ENCODE results near the gene C5orf22.
"Not testable (repeated sequence)": the region's sequence is repeated elsewhere in the genome, so short reads cannot be mapped to it uniquely, and the experiment has no call there.

The C5orf22 gene

GRCh38 chr5:31554552-31554951 lies 22.5 kb downstream of the C5orf22 start:
- DNase-seq: no peak

GRCh38 chr5:31556461-31556860 lies 24.4 kb downstream of the C5orf22 start:
- no peak for DNase-seq

GRCh38 chr5:31559942-31560341 lies 27.8 kb downstream of the C5orf22 start:
- DNase-seq: no peak

- no peak for DNase-seq
Observed at GRCh38 chr5:31561946-31562345, 29.8 kb downstream of the C5orf22 start.

DNA sequence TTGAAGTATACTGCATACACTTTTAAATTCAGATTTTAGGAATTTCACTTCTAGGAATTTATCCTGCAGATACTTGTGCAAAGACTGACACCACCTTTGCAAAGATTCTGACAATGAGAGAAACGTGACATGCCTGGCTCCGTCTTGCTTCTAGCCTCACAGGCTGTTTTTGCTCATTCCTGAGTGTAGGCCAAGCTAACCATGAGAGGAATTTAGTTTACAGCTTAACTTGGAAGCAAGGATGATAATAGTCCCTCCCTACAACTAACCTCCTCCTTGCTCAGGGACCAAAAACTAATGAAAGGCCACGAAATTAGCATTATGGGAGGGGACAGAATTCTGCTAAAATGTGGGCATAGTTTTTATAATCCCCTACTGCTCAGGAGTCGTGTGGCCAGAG lies 31.1 kb downstream of the C5orf22 start:
- no peak for DNase-seq

DNA sequence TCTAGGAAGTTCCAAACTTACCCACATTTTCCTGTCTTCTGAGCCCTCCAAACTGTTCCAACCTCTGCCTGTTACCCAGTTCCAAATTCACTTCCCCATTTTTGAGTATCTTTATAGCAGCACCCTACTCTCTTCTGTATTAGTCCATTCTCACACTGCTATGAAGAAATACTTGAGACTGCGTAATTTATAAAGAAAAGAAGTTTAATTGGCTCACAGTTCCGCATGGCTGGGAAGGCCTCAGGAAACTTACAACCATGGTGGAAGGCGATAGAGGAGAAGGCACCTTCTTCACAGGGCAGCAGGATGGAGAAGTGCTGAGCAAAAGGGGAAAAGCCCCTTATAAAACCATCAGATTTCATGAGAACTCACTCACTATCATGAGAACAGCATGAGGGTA lies 34.3 kb downstream of the C5orf22 start:
- not testable (repeated sequence) for DNase-seq

GRCh38 chr5:31568302-31568835 lies 36.3 kb downstream of the C5orf22 start:
- DNase-seq: no peak

DNA sequence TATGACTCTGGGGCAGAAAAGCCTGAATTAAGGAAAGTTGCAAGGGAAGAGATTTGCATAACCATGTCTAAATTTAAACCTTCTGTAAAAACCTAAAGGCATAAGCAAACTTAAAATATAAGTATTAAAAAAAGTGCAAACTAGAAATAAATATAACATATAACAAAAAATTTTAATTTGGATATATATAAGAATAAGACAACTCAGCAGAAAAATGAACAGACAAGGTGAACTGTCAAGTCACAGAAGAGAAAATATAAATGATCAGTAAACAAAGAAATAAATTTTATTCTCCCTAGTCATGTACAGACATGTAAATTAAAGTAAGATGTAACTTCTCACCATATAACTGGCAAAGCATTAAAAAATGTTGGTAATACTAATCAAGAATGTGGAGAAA lies 37.0 kb downstream of the C5orf22 start:
- DNase-seq: no peak

DNA sequence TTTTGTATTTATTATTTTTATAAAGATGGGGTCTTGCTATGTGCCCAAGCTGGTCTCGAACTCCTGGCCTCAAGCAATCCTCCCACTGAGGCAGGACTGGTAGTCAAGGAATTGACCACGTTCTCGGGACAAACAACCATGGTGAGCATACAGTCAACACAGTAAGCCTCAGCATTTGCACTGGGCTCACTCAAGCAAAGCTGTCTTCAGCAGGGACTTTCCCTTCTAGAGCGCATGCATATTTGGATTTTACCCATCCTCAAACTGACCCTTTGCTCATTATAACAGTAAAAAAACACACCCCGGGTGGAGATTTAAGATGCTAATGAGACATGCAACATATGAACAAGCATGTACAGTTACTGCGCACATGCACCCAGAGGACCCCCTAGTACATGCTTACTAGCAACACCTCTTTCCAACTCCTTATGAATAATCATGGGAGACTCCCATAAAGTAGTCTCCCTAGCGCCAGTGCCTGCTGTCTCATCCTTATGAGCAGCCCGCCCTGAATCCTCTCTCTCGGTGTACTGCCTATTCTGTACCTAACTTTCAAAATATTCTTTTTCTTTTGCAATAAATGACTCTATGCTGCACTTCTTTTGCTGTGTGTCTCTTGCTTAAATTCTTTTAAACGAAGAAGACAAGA lies 41.5 kb downstream of the C5orf22 start:
- DNase-seq: no peak

GRCh38 chr5:31574772-31575171 lies 42.7 kb downstream of the C5orf22 start:
- no peak for DNase-seq

GRCh38 chr5:31577438-31577837 lies 45.3 kb downstream of the C5orf22 start:
- DNase-seq: no peak

GRCh38 chr5:31579558-31579957 lies 47.5 kb downstream of the C5orf22 start:
- DNase-seq: no peak

- no peak for DNase-seq
Observed at GRCh38 chr5:31581498-31582099, 49.5 kb downstream of the C5orf22 start.

- no peak for DNase-seq
Observed at GRCh38 chr5:31583129-31583528, 51.0 kb downstream of the C5orf22 start.

DNA sequence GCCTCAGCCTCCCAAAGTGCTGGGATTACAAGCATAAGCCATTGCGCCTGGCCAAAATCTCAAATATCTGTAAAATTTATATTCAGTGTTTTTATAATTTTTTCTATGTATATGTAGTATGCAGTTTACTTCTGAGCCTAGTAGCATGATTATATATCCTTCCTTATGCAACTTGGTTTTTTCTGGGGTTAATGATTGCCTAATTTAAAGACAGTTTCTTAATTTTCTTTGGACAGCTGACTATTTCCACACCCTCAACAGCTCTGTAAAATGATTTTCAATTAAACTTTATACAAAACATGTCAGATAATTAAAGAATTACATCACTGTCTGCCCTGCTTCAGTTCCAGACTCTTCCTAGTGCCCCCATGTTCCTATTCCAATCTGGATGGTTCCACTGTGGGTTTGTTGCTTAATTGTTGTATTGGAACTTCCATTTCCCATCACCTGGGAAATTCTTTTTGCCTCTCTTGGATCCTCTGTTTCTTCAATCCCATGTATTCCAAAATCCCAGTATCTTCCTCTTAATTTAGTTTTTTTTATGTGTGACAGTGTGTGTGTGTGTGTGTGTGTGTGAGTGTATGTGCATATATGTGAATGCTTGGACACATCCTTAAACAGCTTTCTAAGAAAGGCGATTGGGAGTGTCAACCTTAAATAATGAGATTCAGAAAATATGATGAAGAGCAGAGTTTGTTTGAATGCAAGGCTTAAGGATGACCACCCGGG lies 53.2 kb downstream of the C5orf22 start:
- DNase-seq: no peak

DNA sequence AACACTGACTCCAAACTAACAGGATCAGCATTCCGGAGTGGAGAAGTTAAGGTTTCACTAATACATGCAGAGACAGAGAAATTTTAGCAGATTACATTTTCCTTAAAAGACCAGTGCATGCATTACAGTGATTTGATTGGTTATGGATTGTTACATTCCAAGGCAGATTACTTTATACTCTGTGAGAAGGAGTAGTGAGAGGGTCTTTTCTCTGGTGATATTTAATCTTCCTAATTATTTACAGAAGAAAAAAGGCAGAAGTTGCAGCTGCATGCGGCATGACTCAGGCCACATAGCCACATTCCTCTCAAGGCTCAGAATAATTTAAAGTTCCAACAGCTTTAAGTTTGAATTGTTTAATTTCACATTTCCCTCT lies 53.8 kb downstream of the C5orf22 start:
- DNase-seq: no peak

DNA sequence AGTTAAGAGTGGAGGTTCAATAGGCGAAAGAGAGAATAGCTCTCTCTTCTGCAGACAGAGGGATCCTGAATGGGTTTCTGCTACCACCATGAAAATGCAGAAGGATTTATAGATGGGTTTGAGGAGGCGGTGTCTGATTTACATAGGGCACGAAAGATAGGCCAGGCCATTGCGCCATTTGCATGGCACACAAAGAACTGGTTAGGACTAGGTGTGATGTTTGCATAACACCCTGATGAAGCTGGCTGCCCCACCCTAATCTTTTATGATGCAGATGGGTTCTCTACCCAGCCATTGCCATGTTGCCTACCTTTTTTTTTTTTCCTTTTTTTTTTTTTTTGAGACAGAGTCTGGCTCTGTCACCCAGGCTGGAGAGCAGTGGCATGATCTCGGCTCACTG lies 55.4 kb downstream of the C5orf22 start:
- no peak for DNase-seq

DNA sequence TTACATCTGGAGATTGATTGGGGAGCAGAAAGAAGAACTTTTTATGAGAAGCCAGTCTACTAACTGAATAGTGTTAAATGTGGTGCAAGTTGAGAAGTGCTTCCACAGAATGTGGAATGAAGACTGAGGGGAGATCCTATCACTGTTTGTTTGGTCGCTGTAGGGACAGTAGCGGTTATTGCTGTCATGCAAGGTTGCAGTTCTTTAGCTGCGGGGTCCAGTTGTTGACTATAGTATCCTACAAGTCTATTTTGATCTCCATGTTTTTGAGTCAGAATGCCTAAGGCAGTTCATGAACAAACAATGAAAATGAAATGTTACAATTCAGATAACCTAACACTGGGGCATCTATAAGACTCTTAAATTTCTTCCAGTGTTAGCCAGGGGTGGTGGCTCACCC lies 61.6 kb downstream of the C5orf22 start:
- DNase-seq: no peak

DNA sequence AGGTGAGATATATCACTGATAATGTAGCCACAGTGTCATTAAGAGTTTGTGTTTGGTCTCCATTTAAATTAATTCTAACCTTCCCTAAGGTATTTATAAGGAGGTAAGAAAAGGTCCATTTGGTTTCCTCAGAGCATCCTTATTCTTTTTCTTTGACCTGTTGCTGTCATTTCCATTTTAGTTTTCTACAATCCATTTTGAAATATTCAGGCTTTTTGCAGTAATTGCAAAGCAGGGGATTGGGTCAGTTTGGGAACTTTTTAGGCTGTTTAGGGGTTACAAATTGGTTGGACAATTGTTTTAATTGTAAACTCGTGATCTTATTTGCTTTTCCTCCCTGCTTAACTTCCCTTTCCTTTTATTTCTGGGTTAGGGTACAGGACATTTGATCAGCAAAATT lies 64.3 kb downstream of the C5orf22 start:
- DNase-seq: no peak

GRCh38 chr5:31598640-31599611 lies 66.8 kb downstream of the C5orf22 start:
- DNase-seq: no peak

- not testable (repeated sequence) for DNase-seq
Observed at GRCh38 chr5:31602305-31602704, 70.2 kb downstream of the C5orf22 start.

DNA sequence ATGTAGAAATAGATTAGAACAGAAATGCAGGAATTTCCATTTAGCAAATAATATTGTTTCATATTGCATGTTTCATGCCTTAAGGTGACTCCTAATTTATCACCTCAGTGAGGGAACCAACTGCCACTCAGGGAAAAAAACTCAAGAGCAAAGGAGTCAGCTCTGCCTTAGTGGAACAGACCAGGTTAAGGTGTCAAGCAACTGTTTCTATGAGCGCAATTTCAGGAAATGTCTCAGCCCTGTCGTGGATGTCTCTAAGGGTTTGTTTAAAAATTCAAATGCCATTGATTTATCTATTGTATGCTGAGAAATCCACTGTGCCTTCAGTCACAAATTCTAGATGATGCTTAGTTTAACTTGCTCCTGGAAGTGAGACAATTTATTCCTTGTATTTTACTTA lies 72.1 kb downstream of the C5orf22 start:
- no peak for DNase-seq

DNA sequence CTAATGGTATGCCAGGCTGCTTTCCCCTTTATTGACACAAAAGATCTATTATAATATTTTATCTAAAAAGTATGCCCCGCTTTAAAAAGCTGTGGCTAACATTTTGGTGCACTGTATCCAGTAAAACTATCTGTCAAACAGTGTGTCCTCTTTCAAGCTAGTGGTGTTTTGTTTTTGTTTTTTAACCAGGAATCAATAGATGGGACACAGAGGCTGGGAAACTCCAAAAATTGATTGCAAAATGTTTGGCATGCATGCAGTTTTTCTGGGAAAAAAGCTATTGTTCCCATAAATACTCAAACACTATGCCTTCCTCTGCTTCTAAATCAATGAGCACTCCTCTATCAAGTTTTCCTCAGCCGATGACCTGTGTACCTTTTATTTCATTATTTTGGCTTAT lies 72.5 kb downstream of the C5orf22 start:
- DNase-seq: no peak
